GM19455 (cell line): Measurements from ENCODE around the gene QSOX2.

Experiments
- ATAC-seq: cut with Tn5 transposase; IDR thresholded peaks from one replicate; pipeline ENCODE4 v1.9.1; 2021; ENCODE audit not compliant: unreplicated experiment

Gene QSOX2, protein sequence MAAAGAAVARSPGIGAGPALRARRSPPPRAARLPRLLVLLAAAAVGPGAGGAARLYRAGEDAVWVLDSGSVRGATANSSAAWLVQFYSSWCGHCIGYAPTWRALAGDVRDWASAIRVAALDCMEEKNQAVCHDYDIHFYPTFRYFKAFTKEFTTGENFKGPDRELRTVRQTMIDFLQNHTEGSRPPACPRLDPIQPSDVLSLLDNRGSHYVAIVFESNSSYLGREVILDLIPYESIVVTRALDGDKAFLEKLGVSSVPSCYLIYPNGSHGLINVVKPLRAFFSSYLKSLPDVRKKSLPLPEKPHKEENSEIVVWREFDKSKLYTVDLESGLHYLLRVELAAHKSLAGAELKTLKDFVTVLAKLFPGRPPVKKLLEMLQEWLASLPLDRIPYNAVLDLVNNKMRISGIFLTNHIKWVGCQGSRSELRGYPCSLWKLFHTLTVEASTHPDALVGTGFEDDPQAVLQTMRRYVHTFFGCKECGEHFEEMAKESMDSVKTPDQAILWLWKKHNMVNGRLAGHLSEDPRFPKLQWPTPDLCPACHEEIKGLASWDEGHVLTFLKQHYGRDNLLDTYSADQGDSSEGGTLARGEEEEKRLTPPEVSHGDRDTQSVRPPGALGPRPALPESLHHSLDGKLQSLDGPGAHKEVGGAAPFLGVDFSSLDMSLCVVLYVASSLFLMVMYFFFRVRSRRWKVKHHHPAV

DNA sequence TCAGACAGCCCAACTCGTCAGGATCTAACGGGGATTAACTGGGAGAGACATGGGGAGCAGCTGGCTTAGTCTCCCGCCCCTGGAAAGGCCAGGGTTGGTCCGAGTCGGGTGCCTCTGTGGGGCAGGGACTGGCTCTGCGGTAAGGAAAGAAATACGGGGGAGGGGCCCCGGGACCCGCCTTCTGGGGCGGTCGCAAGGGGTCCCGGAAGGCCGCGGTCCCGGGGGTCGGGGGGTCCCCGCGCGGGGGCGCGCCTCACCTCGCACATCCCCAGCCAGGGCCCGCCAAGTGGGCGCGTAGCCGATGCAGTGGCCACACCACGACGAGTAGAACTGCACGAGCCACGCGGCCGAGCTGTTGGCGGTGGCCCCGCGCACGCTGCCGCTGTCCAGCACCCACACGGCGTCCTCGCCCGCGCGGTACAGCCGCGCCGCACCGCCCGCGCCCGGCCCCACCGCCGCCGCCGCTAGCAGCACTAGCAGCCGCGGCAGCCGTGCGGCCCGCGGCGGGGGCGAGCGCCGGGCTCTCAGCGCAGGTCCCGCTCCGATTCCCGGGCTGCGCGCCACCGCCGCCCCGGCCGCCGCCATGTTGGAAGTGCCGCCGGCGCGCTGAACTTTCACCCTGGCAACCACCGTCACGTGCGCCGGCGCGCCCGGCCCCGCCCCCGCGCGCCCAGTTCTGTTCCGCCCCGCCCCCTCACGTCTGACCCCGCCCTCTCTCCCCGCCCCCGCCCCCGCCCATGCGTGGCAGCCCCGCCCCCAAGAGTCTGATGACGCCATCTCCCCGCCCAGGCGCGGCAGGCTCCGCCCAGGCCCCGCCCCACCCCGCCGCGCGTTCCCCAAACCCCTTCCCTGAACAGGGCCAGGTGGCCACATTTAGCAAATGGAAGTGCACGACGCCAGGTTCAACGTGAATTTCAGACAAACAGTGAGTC lies at the start of gene QSOX2:
QSOX2 (minus strand) TSS at position 594 of the 932 bp plus-strand sequence; CDS start at position 585, 9 bp downstream.
- peak; percentile 38 for ATAC-seq

DNA sequence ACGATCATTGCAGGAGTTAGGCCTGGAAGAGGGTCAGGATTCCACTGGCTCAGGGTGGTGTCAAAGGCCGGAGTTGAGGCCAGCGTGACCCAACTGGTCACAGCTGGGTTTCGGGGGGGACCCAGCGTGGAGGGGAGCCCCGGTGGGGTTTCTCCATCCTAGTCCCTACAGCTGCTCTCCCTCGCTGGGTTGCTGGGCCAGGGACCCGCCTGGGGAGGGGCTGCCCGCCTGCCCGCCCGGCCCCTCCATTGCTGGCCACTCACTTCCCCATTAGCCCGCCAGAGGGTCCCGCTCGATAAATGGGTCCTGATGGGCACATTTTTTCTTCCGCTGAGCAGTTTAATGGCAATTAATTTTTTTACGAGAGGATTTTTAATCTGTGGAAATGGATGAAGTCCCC lies 49.4 kb upstream of the QSOX2 start:
- no peak for ATAC-seq

DNA sequence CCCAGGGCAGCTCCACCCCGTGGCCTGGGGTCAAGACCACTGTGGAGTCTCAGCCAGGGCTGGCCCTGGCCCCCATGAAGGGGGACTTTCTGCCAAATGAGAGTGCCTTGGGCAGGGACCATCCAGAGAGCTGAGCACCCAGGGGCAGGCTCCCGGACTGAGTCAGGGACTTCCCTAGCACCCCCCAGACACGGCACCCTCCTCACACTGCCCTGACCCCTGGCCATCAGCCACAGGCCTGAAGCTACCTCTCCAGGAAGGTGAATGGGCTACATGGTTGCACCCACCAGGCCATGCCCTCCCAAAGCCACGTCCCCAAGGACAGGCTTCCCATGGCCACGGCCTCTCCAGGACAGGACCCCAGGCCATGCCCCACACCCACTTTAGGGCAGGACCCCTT lies 48.8 kb upstream of the QSOX2 start:
- no peak for ATAC-seq

DNA sequence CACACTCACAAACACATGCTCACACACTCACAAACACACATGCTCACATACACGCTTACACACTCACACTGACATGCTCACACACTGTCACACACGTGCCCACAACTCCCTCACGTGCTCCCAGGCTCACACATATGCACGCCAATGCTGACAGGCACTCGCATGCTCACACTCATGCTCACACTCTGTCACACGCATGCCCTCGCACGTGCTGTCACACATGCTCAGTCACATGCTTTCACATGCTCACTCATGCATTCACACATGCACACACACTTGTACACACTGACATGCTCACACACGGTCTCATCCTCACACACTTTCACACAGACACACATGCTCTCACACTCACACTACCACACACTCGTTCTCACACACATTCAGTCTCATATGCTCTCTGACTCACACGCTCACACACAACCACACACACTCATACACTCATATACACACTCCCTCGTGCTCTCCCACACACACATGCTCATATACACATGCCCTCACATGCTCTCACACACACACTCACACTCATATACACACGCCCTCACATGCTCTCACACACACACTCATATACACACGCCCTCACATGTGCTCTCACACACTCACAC lies 48.0 kb upstream of the QSOX2 start:
- ATAC-seq = no peak

DNA sequence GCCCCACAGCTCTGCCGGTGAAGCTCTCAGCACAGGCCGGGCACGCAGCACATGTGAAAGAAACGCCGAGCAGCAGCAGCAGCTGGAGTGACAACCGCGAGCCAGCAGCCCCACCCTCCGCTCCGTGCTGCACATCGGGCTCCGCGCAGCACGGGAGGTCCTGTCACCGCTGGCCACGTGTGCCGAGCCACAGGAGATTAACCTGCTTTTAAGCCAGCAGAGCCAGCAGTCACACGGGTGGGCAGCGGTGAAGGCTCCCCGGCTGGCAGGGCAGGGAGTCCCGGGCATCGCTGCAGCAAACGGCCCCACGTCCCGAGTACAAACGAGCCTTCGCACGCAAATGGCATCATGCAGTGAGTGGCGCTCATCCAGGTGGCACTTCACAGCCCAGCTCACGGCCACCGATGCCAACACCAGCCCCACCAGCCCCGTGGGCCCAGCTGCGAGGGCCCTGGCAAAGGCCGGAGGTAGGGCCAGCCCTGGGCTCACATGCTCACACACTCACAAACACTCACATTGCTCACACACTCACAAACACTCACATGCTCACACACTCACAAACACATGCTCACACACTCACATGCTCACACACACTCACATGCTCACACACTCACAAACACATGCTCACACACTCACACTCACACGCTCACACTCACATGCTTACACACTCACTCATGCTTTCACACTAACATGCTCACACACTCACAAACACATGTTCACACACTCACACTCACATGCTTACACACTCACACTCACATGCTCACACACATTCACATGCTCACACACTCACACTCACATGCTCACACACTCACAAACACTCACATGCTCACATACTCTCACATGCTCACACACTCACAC lies 47.2 kb upstream of the QSOX2 start:
- no peak for ATAC-seq

DNA sequence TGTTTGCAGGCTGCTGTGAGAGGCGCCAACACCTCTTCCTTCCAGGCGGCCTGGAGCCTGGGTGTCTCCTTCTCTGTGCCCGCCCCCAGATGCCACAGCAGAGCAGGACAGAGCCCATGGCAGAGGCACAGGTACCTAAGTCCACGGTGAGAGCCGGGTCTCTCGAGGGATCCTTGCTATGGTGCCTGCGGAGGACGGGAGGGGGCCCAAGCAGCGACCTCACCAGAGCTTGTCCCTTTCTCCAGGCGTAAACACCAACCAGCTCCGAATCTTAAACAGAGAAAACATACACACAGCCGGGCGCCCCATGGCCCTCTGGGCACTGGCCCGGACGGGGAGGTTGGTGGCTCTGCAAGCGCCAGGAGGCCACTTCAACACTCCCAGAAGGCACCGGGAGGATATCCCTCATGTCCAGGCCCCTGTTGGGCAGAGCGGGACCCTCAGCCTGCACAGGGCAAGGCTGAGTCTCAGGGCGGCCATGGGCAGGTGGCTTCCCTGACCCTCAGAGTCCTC lies 46.5 kb upstream of the QSOX2 start:
- ATAC-seq = no peak

DNA sequence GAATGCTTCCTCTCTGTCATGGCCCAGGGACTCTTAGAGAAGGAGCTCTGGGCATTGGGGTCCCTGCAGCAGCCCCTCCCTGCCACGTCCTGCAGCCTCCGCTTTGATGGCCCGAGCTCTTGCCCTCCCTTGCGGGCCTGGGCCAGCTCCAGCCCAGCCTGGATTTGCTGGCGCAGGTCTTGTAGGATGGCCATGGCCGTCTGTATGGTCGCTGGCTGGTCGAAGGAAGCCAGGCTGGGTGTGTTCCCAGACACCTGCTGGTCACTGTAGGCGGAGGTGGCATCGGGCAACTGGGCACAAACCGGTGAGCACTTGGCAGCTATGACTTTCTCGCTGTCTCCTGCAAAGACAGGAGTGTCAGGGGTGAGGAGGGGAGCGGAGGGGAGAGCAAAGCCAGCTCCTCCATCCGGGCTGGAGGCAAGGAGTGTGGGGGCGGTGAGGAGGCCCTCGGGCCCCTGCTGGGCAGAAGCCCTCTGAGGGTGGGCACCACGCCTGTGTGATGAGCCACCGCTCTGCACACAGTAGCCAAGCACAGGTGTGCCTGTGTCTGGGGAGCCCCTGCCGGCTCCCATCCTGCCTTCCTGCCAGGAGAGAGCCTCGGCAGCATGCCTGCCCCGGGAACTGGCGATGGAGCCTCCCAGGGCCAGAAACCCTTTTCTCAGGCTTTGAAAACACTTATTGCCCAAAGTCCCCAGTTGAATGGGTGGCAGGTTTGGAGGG lies 45.9 kb upstream of the QSOX2 start:
- ATAC-seq = no peak

DNA sequence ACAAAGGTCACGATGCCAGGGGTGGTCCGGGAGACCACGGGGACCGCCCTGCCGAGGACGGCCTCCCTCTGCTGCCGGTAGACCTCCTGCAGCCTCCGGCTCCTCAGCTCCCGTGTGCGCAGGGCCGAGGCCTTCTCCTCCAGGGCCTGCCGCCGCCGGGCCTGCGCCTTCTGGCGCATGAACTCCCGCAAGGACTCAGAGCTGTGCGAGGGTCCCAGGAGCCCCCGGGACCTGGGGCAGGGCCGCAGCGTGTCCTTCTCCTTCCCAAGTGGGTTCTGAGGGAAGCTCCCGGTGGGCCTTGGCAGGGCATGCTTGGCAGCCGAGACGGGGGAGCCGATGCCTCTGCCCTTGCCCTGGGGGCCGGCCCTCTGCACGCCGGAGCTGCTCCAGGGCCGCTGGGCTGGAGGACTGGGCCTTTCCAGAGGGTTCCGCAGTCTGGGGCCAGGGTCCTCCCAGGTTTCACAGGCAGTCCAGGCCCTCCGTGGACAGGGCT lies 44.9 kb upstream of the QSOX2 start:
- ATAC-seq = no peak

DNA sequence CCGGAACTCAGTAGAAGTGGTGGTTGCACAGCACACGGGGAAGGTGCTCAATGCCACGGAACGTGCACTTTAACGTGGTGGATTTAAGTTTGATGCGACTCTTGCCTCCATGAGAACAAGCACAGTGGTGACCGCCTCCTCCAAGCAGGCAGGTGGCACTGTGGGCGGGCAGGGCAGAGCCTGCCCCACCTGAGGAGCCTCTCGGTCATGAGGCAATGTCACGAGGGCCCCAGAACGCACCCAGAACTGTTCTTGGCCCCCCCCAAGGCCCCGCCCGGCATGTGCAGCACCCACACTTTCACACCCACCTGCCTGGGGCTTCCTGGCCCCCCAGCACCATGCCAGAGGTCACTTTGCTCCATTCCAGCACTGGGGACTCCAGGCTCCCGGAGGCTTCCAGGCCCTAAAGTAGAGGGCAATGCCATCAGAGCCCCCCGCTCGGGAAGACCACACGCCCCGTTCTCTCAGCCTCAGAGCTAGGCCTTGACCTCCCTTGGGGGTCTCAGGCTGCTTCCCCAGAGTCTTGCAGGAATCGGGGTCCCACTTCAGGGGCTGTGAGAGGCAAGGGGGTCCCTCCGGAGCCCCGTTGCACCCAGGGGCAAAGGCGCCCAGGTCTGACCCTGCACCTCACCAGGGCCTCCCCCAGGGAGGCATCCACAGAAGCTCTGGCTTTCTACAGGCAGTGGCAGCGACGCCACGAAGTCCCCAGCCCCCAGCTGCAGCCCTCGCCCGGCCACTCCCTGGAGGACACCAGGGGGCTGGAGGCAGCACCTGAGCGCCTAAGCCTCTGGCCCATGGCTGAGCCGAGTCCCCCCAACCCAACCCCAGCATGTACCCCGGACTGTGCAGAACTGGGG lies 44.3 kb upstream of the QSOX2 start:
- no peak for ATAC-seq

GRCh38 chr9:136287960-136288753 lies 42.5 kb upstream of the QSOX2 start:
- ATAC-seq = no peak

- ATAC-seq = no peak
Observed at GRCh38 chr9:136286987-136287379, 41.4 kb upstream of the QSOX2 start.

- ATAC-seq = no peak
Observed at GRCh38 chr9:136286359-136286986, 40.9 kb upstream of the QSOX2 start.

DNA sequence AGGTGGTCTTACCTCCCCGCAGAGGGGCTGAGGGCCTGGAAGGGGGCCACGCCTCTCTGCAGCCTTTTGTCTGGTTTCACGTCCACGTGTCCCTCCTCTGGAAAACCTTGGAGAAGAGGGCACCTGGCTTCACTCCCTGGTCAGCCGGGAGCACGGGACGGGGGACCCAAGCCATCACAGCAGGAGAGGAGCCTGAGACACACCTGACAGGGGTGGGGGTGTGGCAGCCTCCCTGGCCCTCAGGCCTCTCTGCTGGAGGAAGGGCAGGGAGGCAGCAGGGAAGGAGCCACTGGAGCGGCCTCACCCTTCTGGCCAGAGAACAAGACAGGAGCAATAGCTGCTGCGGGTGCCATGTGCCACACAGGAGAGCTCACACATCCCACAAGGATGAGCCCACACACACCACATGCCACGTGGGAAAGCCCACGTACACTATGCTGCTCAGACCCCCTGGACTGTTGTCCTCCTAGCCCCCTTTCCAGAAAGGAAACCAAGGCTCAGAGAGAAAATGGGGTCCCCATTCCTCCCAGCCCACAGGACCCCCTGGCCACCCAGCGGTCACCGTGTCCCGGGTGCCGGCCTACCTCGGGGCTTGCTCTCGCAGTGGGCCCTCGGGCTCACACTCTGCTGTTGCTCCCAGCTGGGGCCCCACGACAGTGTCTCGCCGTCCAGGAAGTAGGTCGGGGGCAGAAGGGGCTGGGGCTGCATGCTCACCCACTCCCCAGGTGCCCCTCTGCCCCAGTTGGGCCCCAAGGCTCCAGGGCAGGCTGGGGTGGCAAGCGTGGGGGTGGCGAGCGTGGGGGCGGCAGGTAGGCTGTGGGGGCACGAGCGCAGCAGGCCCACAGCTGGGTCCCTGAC lies 40.1 kb upstream of the QSOX2 start:
- ATAC-seq = no peak

GRCh38 chr9:136284951-136285350 lies 39.3 kb upstream of the QSOX2 start:
- ATAC-seq = no peak

GRCh38 chr9:136284311-136284710 lies 38.7 kb upstream of the QSOX2 start:
- no peak for ATAC-seq
